Pancreas (tissue), 10 donors: Measurements from ENCODE around the gene PNLIPRP3. TPM values are rescaled to one million over a fixed set of nuclear protein-coding genes. Genes with fewer than 3 reads are reported as not detected.
"Not testable (repeated sequence)": the region's sequence is repeated elsewhere in the genome, so short reads cannot be mapped to it uniquely, and the experiment has no call there.

ENCODE experiments used
- ATAC-seq, 4 donors: fragments of 200-7000 bp; cut with Tn5 transposase; one replicate each; pipeline versions ENCODE4 v1.8.0 to v1.9.1; 2020; ENCODE audit warnings: mild to moderate bottlenecking in 4 of 4, moderate library complexity in 4 of 4
- DNase-seq, 6 donors: peaks; one replicate each; pipeline ENCODE4 v3.0.0-alpha.2; 2020
- FAIRE-seq: peaks from 2 replicates; lab custom pipeline; 2012; peaks lifted over from hg19 to GRCh38; lab: Jason Lieb, UNC
- H3K27ac ChIP-seq, 4 donors: fragments of 200-600 bp; sonication (generic); 1 replicate in 3 of 4; 2 replicates in 1 of 4; pipeline versions ENCODE4 v1.5.0 to v1.8.0; 2020
- H3K27me3 ChIP-seq, 4 donors: fragments of 200-600 bp; one replicate each; pipeline ENCODE4 v1.8.0; 2021
- H3K36me3 ChIP-seq, 3 donors: fragments of 200-600 bp; sonication (generic) in 1 of 3; one replicate each; pipeline versions ENCODE4 v1.5.0 to v1.8.0; 2020 to 2021
- H3K4me1 ChIP-seq, 3 donors: fragments of 200-600 bp; one replicate each; pipeline ENCODE4 v1.8.0; 2021
- H3K4me3 ChIP-seq, 4 donors: fragments of 200-600 bp; sonication (generic) in 2 of 4; one replicate each; pipeline versions ENCODE4 v1.5.0 to v1.8.0; 2020 to 2021
- H3K9me3 ChIP-seq, 4 donors: fragments of 200-600 bp; one replicate each; pipeline ENCODE4 v1.8.0; 2021
- WGBS, 2 donors: extraction: QIAGEN DNeasy Blood & Tissue Kit; methylation state at CpG; one replicate each; pipeline ENCODE4 v1.1.7; 2013; 5-methylcytosine and 5-hydroxymethylcytosine counted together
- intact Hi-C, 3 donors: fragments of 100-400 bp; cut with DNase I; formaldehyde crosslinking; loops; one replicate each; pipeline versions ENCODE4 v1.11.1 to v1.14.2; 2022
- polyA plus RNA-seq, 2 donors: library from polyadenylated mRNA; stranded (reverse); fragments of 200-250 nt; gene quantifications; one replicate each; pipeline ENCODE4 v1.2.3, GENCODE V29; 2013
- total RNA-seq, 6 donors: library from RNA; stranded (reverse); fragmentation: NEBNext Ultra II Directional in 4 of 6; extraction: Animal tissue kit (Norgen Biotek cat#: 25700) in 4 of 6; gene quantifications; one replicate each; pipeline versions ENCODE4 v1.2.1 to v1.2.4, GENCODE V29; 2021 to 2023
- TF ChIP-seq, protein P1 (sequence below), 4 donors: fragments of 200-600 bp; sonication (generic) in 3 of 4; IDR thresholded peaks; one replicate each; pipeline versions ENCODE4 v1.5.0 to v1.8.0; 2021; ENCODE audit warnings: antibody characterized with exemption in 4 of 4
- donor health status: healthy with polysubstance abuse.
- donor health status: DM: no; HTN: no; CAD: no; lungs with moderate emphysema.
- donor health status: DM: no; HTN: no; CAD: no.
- donor health status: control.
- donor health status: control.
- donor health status: Bipolar disorder and iron deficiency.
- donor health status: DM: yes; HTN: yes; CAD: no.
- donor health status: DM: no; HTN: no; CAD: no.
- donor health status: DM: no; HTN: no; CAD: no.
- donor health status: DM: yes; HTN: yes; CAD: no.

PNLIPRP3 gene
- total RNA-seq (under 1 TPM in 2 of 6 donors, not detected in 4; 0.09 to 0.32 TPM), polyA plus RNA-seq (not detected)

DNA sequence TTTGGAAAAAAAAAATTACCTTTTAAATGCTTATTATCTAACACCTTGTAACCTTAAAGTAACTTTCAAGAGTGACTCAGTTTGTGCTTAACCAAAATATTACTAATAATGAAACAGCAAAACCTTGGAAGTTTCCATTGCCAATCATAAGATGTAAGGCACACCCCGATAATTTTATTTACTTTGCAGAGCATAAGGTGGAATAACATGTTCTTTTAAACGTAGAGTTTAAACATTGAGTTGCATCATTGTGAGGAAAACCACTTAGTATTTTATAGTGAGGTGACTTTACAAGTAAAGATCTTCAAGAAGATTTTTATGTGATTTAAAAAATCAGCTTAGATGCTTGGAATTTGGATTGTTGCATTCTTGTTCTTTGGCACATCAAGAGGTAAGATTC, at the start of gene PNLIPRP3:
TSS of gene PNLIPRP3 (plus strand) at position 177 of the 400 bp plus-strand sequence. CDS start at position 343, 166 bp downstream.
- TF ChIP-seq, protein P1, sequence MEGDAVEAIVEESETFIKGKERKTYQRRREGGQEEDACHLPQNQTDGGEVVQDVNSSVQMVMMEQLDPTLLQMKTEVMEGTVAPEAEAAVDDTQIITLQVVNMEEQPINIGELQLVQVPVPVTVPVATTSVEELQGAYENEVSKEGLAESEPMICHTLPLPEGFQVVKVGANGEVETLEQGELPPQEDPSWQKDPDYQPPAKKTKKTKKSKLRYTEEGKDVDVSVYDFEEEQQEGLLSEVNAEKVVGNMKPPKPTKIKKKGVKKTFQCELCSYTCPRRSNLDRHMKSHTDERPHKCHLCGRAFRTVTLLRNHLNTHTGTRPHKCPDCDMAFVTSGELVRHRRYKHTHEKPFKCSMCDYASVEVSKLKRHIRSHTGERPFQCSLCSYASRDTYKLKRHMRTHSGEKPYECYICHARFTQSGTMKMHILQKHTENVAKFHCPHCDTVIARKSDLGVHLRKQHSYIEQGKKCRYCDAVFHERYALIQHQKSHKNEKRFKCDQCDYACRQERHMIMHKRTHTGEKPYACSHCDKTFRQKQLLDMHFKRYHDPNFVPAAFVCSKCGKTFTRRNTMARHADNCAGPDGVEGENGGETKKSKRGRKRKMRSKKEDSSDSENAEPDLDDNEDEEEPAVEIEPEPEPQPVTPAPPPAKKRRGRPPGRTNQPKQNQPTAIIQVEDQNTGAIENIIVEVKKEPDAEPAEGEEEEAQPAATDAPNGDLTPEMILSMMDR (IDR thresholded peaks at IDR 0.05), result no peak
- ATAC-seq, result peak in 3 of 4 donors; percentile 29 to 63 (median 50)
- DNase-seq, result no peak
- intact Hi-C loops, result no loop called here
- Histone ChIP-seq H3K4me3 (no peak within 1 kb of the TSS), H3K27ac (no peak within 1 kb of the TSS), H3K27me3 (no peaks in the 10 kb centered on the region), H3K9me3 (no peaks in the 10 kb centered on the region), H3K36me3 (no peaks in the 10 kb centered on the region), H3K4me1 (peaks cover 0 to 9% (median 3%) of the 10 kb centered on the region in 3 donors)
- no peak for FAIRE-seq
- 20 to 25% methylated on average over 2 of the region's 2 CpGs for WGBS, 2 donors

DNA sequence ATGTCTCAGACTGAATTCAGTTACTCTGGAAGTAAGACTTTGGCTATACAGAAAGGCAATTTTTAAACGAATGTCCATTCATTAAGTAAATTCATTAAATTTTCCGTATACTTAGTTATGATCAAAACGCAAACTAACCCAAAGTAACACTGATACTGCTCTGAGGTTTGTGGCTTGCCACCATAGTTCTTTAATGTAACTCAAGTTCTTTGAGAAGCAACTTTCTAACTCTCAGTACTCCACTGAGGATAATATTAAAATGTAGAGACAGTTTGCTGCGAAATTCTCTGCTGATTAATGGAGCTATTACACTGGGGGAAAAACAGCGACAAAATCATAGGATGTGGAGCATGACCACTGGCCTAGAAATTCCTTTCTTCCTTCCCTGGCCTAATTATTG, 45.4 kb upstream of the PNLIPRP3 start:
- no peaks in the 10 kb centered on the region for H3K9me3 ChIP-seq
- 77 to 83% methylated on average over 5 of the region's 5 CpGs for WGBS, 2 donors
- no peaks in the 10 kb centered on the region for H3K36me3 ChIP-seq
- no peak overlapping the region for H3K4me3 ChIP-seq
- TF ChIP-seq, protein P1 (IDR thresholded peaks at IDR 0.05), result no peak
- no peaks in the 10 kb centered on the region for H3K4me1 ChIP-seq
- intact Hi-C loops, result loop anchor here in 1 of 3 donors (10.0 kb wide), 1 partner anchor 1027 kb away; no protein-coding TSS in a partner anchor
- no peak for ATAC-seq
- H3K27me3 ChIP-seq, result no peaks in the 10 kb centered on the region
- FAIRE-seq, result no peak
- no peak overlapping the region for H3K27ac ChIP-seq
- no peak for DNase-seq

DNA sequence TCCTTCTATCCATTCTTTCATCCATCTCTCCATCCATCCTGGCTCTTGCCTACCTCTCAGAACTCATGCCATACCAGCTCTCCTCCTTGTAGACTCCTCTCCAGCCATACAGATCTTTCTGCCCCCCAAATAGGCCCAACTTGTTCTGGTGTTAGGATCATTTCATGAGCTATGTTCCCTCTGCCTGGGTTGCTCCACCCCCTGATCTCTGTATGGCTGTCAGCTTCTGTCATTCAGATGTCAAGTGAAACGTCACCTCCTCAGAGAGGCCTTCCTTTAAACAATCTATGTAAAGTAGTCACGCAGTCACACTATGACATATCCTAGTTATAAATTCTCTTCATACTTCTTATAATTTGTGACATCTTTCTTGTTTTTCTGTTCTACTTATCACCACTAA, 42.3 kb upstream of the PNLIPRP3 start:
- H3K36me3 ChIP-seq, result no peaks in the 10 kb centered on the region
- TF ChIP-seq, protein P1 (IDR thresholded peaks at IDR 0.05), result no peak
- ATAC-seq (no peak), FAIRE-seq (no peak), DNase-seq (no peak)
- H3K4me3 ChIP-seq, result no peak overlapping the region
- no peaks in the 10 kb centered on the region for H3K9me3 ChIP-seq
- H3K27me3 ChIP-seq, result no peaks in the 10 kb centered on the region
- H3K27ac ChIP-seq, result no peak overlapping the region
- no peaks in the 10 kb centered on the region for H3K4me1 ChIP-seq
- intact Hi-C loops, result loop anchor here in 1 of 3 donors (10.0 kb wide), 1 partner anchor 1031 kb away; no protein-coding TSS in a partner anchor
- WGBS, 2 donors, result 78 to 85% methylated on average over 2 of the region's 2 CpGs

DNA sequence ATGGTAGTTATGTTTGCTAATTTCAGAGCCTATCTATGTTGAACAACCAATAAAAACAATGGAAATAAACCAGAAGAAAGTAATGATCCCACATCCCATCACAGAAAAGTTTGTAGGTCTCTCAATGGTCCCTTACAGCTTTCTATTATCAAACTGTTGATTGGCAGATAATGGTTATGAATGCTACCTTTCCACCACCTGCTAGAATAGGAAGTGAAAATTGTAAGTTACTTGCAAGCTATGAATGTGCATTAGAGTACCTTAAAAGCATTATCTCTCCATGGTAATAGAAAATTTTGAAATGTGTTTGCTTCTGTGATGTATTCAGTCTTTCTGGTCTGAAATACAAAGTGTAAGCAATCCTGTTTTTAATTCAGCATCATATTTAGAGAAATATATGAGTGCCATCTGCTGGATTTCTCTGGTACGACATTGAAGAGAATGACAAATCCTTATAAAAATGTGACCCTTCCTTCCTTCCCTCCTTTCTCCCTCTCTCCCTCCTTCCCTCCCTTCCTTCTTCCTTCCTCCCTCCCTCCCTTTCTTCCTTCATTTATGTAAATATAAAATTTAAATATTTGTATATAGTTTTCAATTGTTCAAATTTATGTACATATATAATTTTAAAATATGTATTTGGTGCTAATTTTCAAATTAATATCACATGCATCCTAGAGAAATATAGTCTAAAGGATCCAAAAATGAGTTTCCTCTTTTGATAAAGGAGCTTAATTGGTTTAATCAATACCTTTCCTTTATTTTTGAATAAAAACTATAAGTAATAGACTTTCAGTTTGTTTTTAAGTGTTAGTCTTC, 41.4 kb upstream of the PNLIPRP3 start:
- no peaks in the 10 kb centered on the region for H3K4me1 ChIP-seq
- intact Hi-C loops, result loop anchor here in 1 of 3 donors (10.0 kb wide), 1 partner anchor 1031 kb away; no protein-coding TSS in a partner anchor
- DNase-seq, result no peak
- no peak overlapping the region for H3K4me3 ChIP-seq
- WGBS, 2 donors, result 0 to 2% methylated on average over 1 of the region's 1 CpG
- TF ChIP-seq, protein P1 (IDR thresholded peaks at IDR 0.05), result peak in 3 of 4 donors; percentile 24 to 42 (median 37)
- FAIRE-seq, result peak; percentile 57
- no peaks in the 10 kb centered on the region for H3K27me3 ChIP-seq
- H3K27ac ChIP-seq, result no peak overlapping the region
- no peaks in the 10 kb centered on the region for H3K36me3 ChIP-seq
- peak in 3 of 4 donors; percentile 61 to 67 (median 65) for ATAC-seq
- H3K9me3 ChIP-seq, result no peaks in the 10 kb centered on the region

DNA sequence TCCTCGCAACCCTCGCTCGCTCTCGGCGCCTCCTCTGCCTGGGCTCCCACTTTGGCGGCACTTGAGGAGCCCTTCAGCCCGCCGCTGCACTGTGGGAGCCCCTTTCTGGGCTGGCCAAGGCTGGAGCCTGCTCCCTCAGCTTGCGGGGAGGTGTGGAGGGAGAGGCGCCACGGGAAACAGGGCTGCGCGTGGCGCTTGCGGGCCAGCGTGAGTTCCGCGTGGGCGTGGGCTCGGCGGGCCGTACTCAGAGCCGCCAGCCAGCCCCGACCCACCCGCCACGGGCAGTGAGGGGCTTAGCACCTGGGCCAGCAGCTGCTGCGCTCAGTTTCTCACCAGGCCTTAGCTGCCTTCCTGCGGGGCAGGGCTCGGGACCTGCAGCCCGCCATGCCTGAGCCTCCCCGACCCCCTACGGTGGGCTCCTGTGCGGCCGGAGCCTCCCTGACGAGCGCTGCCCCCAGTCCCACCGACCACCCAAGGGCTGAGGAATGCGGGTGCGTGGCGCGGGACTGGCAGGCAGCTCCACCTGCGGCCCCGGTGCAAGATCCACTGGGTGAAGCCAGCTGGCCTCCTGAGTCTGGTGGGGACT, 34.3 kb upstream of the PNLIPRP3 start:
- ATAC-seq, FAIRE-seq, H3K4me3 ChIP-seq, intact Hi-C loops, H3K4me1 ChIP-seq, H3K36me3 ChIP-seq, H3K27me3 ChIP-seq, H3K27ac ChIP-seq, H3K9me3 ChIP-seq: not testable (repeated sequence)
- peak in 1 of 6 donors; percentile 33 for DNase-seq
- 96% methylated on average over 31 to 42 of the region's 43 CpGs for WGBS, 2 donors
